Chondrocyte (in vitro differentiated cells): Measurements from ENCODE around the gene PNPLA8. TPM values are rescaled to one million over a fixed set of nuclear protein-coding genes. Genes with fewer than 3 reads are reported as not detected.
"Not testable (repeated sequence)": the region's sequence is repeated elsewhere in the genome, so short reads cannot be mapped to it uniquely, and the experiment has no call there.

ENCODE experiments used
- DNase-seq: peaks from one replicate; pipeline ENCODE4 v3.0.0; 2021; ENCODE audit warnings: mixed read lengths, low spot score
- H3K27ac Mint-ChIP-seq: one replicate; pipeline ENCODE4 v1.8.0; 2021; ENCODE audit warnings: mild to moderate bottlenecking, moderate library complexity, mixed read lengths; ENCODE audit not compliant: unreplicated experiment
- H3K27me3 Mint-ChIP-seq: 2 replicates; pipeline ENCODE4 v1.8.0; 2021; ENCODE audit warnings: low read depth, mixed read lengths
- H3K36me3 Mint-ChIP-seq: 2 replicates; pipeline ENCODE4 v1.8.0; 2021; ENCODE audit warnings: low read depth, mixed read lengths
- H3K4me1 Mint-ChIP-seq: 2 replicates; pipeline ENCODE4 v1.8.0; 2021; ENCODE audit warnings: low read depth, mild to moderate bottlenecking, mixed read lengths
- H3K4me3 Mint-ChIP-seq: one replicate; pipeline ENCODE4 v1.8.0; 2021; ENCODE audit warnings: mild to moderate bottlenecking, moderate library complexity, mixed read lengths; ENCODE audit not compliant: unreplicated experiment
- H3K9me3 Mint-ChIP-seq: 2 replicates; pipeline ENCODE4 v1.8.0; 2021; ENCODE audit warnings: low read depth, mixed read lengths
- CTCF ChIP-seq: fragments of 200-600 bp; sonication (generic); IDR thresholded peaks from 2 replicates; pipeline ENCODE4 v1.5.0; 2021; ENCODE audit warnings: antibody characterized with exemption, mild to moderate bottlenecking, moderate library complexity
- total RNA-seq: library from RNA; stranded (reverse); gene quantifications from 3 replicates; pipeline ENCODE4 v1.2.1, GENCODE V29; 2021

PNPLA8 gene
- total RNA-seq, 1 donor from 2014 or later: 26.8 TPM

- Mint-ChIP-seq H3K27ac (no peak overlapping the region), H3K4me3 (no peak overlapping the region), H3K9me3 (no peaks in the 10 kb centered on the region), H3K4me1 (no peaks in the 10 kb centered on the region), H3K27me3 (no peaks in the 10 kb centered on the region), H3K36me3 (peaks cover 1% of the 10 kb centered on the region)
- no peak for TF ChIP-seq CTCF
- DNase-seq: no peak
These were observed 57.7 kb downstream of the PNPLA8 start for GRCh38 chr7:108468246-108468645.

GRCh38 chr7:108467391-108467790 lies 58.5 kb downstream of the PNPLA8 start:
- no peak for TF ChIP-seq CTCF
- H3K27me3 Mint-ChIP-seq: peaks cover 2% of the 10 kb centered on the region
- H3K27ac Mint-ChIP-seq: no peak overlapping the region
- no peaks in the 10 kb centered on the region for H3K9me3 Mint-ChIP-seq
- H3K4me3 Mint-ChIP-seq: no peak overlapping the region
- H3K36me3 Mint-ChIP-seq: peaks cover under 1% of the 10 kb centered on the region
- H3K4me1 Mint-ChIP-seq: no peaks in the 10 kb centered on the region
- no peak for DNase-seq

GRCh38 chr7:108466322-108466721 lies 59.6 kb downstream of the PNPLA8 start:
- not testable (repeated sequence) for H3K27ac Mint-ChIP-seq, H3K27me3 Mint-ChIP-seq, H3K4me3 Mint-ChIP-seq, H3K36me3 Mint-ChIP-seq, H3K9me3 Mint-ChIP-seq, H3K4me1 Mint-ChIP-seq, DNase-seq

GRCh38 chr7:108464743-108465142 lies 61.2 kb downstream of the PNPLA8 start:
- no peak for DNase-seq
- Mint-ChIP-seq H3K36me3 (no peaks in the 10 kb centered on the region), H3K27me3 (peaks cover 2% of the 10 kb centered on the region), H3K27ac (no peak overlapping the region), H3K4me1 (peaks cover 5% of the 10 kb centered on the region), H3K9me3 (no peaks in the 10 kb centered on the region), H3K4me3 (no peak overlapping the region)
- TF ChIP-seq CTCF: no peak

- H3K4me1 Mint-ChIP-seq: peaks cover 5% of the 10 kb centered on the region
- no peak overlapping the region for H3K4me3 Mint-ChIP-seq
- H3K27me3 Mint-ChIP-seq: peaks cover 2% of the 10 kb centered on the region
- no peak for DNase-seq
- H3K9me3 Mint-ChIP-seq: no peaks in the 10 kb centered on the region
- no peaks in the 10 kb centered on the region for H3K36me3 Mint-ChIP-seq
- TF ChIP-seq CTCF: no peak
- no peak overlapping the region for H3K27ac Mint-ChIP-seq
These were observed 62.3 kb downstream of the PNPLA8 start for GRCh38 chr7:108463613-108464012.

- Mint-ChIP-seq H3K27me3 (peaks cover 16% of the 10 kb centered on the region), H3K36me3 (no peaks in the 10 kb centered on the region), H3K9me3 (no peaks in the 10 kb centered on the region), H3K4me3 (no peak overlapping the region), H3K27ac (no peak overlapping the region), H3K4me1 (peaks cover 6% of the 10 kb centered on the region)
- TF ChIP-seq CTCF: no peak
- DNase-seq: no peak
These were observed 64.1 kb downstream of the PNPLA8 start for GRCh38 chr7:108461840-108462239.
